GM23248 (cell line): Measurements from ENCODE around the gene FAM221A.

Source experiments
- EZH2 ChIP-seq: fragments of 200-600 bp; sonication (generic); IDR thresholded peaks from 2 replicates; pipeline ENCODE4 v1.6.1; 2018; ENCODE audit warnings: antibody characterized with exemption, mild to moderate bottlenecking; ENCODE audit not compliant: insufficient read depth, poor library complexity, severe bottlenecking
- EZH2phosphoT487 ChIP-seq: fragments of 200-600 bp; sonication (generic); IDR thresholded peaks from 2 replicates; pipeline ENCODE4 v1.6.1; 2018; ENCODE audit warnings: antibody characterized with exemption, moderate library complexity, mild to moderate bottlenecking, low read depth; ENCODE audit not compliant: insufficient read depth

GRCh38 chr7:23689165-23689564 lies 9.2 kb downstream of the FAM221A start:
- TF ChIP-seq EZH2 (no peak), EZH2phosphoT487 (no peak)
